Ecto neural progenitor cell (in vitro differentiated cells): ENCODE data around the gene ABCA3.

Experiments
- DNase-seq: peaks from one replicate; pipeline ENCODE4 v3.0.0-alpha.2; 2018; ENCODE audit warnings: low spot score

ABCA3 gene

GRCh38 chr16:2357331-2357730 is 16.8 kb upstream of the ABCA3 start:
- no peak for DNase-seq

GRCh38 chr16:2350500-2350899 is 10.0 kb upstream of the ABCA3 start:
- no peak for DNase-seq

- no peak for DNase-seq
Observed at GRCh38 chr16:2343211-2343610, 2.7 kb upstream of the ABCA3 start.

- peak; percentile 57 for DNase-seq
Observed at GRCh38 chr16:2341456-2342447, 1.2 kb upstream of the ABCA3 start.

- peak; percentile 76 for DNase-seq
Observed at GRCh38 chr16:2339521-2340484, 725 bp downstream of the ABCA3 start.

- DNase-seq = no peak
Observed at GRCh38 chr16:2337431-2338296, 2.9 kb downstream of the ABCA3 start.

- no peak for DNase-seq
Observed at GRCh38 chr16:2335286-2335895, 5.1 kb downstream of the ABCA3 start.

- DNase-seq = no peak
Observed at GRCh38 chr16:2333772-2334379, 6.7 kb downstream of the ABCA3 start.

GRCh38 chr16:2333231-2333630 is 7.3 kb downstream of the ABCA3 start:
- no peak for DNase-seq

- no peak for DNase-seq
Observed at GRCh38 chr16:2331931-2332267, 8.6 kb downstream of the ABCA3 start.

- DNase-seq = no peak
Observed at GRCh38 chr16:2331199-2331930, 9.2 kb downstream of the ABCA3 start.

- DNase-seq = no peak
Observed at GRCh38 chr16:2329532-2329931, 11.0 kb downstream of the ABCA3 start.

- DNase-seq = no peak
Observed at GRCh38 chr16:2328428-2328827, 12.1 kb downstream of the ABCA3 start.

GRCh38 chr16:2326191-2326590 is 14.3 kb downstream of the ABCA3 start:
- no peak for DNase-seq

GRCh38 chr16:2325791-2326190 is 14.7 kb downstream of the ABCA3 start:
- DNase-seq = no peak

- no peak for DNase-seq
Observed at GRCh38 chr16:2325181-2325580, 15.3 kb downstream of the ABCA3 start.

GRCh38 chr16:2324296-2324859 is 16.1 kb downstream of the ABCA3 start:
- DNase-seq = no peak

- DNase-seq = no peak
Observed at GRCh38 chr16:2323701-2324100, 16.8 kb downstream of the ABCA3 start.

- DNase-seq = no peak
Observed at GRCh38 chr16:2319606-2320005, 20.9 kb downstream of the ABCA3 start.
